Measurements from ENCODE around the gene EPAS1.

GRCh38 chr2:46373238-46373637, 76.0 kb downstream of the EPAS1 start:
- TF ChIP-seq CTCF (IDR thresholded peaks at IDR 0.05) (no peak), POLR2A (IDR thresholded peaks at IDR 0.05) (no peak)

Data from uterus (tissue), 2 donors.